H1 (cell line): ENCODE measurements around the gene RTF2. TPM values are rescaled to one million over a fixed set of nuclear protein-coding genes. Genes with fewer than 3 reads are reported as not detected.

ENCODE experiments used
- BRCA1 ChIP-seq: IDR thresholded peaks from 2 replicates; pipeline ENCODE4 v1.6.1; 2012; ENCODE audit warnings: low read depth, low read length, improper control_type of control experiment
- EP300 ChIP-seq, 2 experiments: IDR thresholded peaks; 1 replicate in 1 of 2; 2 replicates in 1 of 2; pipeline ENCODE4 v1.6.1; 2011 to 2012; ENCODE audit warnings: low read depth in 2 of 2, low read length in 2 of 2, mild to moderate bottlenecking in 2 of 2, borderline replicate concordance in 1 of 2, inconsistent platforms in 1 of 2, moderate library complexity in 1 of 2
- JUND ChIP-seq: IDR thresholded peaks from 2 replicates; pipeline ENCODE4 v1.6.1; 2011; ENCODE audit warnings: mild to moderate bottlenecking, improper control_type of control experiment, low read length
- polyA plus RNA-seq, 7 experiments: library from polyadenylated mRNA; depleted of rRNA in 3 of 7; stranded (reverse) in 5 of 7; unstranded in 2 of 7; fragments of >200 nt in 5 of 7; fragments of 200-250 nt in 2 of 7; gene quantifications; 1 replicate in 5 of 7; 2 replicates in 1 of 7; 4 replicates in 1 of 7; pipeline versions ENCODE4 v1.2.1 to v1.2.3, GENCODE V29; 2011 to 2013; ENCODE audit warnings: missing spikeins in 2 of 7, mixed read lengths in 2 of 7
- total RNA-seq: library from RNA; stranded (reverse); fragmentation: NEBNext Ultra II Directional; extraction: Animal tissue kit (Norgen Biotek cat#: 25700); gene quantifications from 2 replicates; pipeline ENCODE4 v1.2.1, GENCODE V29; 2021

Gene RTF2
- total and polyA plus RNA-seq, 2 of the 8 experiments (the other 6 are each of a cell fraction or from before 2014, with no cell fraction given) = 33.9 to 51.2 TPM

DNA sequence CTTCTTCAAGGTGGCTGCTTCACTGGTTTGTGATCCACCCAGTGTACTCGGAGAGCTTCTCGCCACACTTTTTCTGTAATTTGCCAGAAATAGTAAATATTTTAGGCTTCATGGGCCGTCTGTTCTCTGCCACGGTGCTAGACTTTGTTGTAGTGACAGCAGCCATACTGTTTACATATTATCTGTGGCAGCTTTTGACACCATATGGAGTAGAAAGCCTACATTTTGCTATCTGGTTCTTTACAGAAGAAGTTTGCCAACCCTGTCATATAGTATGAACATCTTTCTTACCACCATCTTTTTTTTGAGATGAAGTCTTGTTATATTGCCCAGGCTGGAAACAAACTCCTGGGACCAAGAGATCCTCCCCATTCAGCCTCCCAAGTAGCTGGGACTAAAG is 97.1 kb downstream of the RTF2 start (continued):
- TF ChIP-seq EP300 (IDR thresholded peaks at IDR 0.05; ENCODE audit: borderline replicate concordance in 1 of 2, low read depth in 2 of 2, low read length in 2 of 2) (no peak), JUND (no peak), BRCA1 (no peak)
